Skeletal muscle cell (primary cell): ENCODE data around the gene MRGPRX3.
"Not testable (repeated sequence)": the region's sequence is repeated elsewhere in the genome, so short reads cannot be mapped to it uniquely, and the experiment has no call there.

Experiments used
- DNase-seq: peaks from one replicate; pipeline ENCODE4 v3.0.0-alpha.2; 2010; ENCODE audit warnings: low read depth
- H3K4me3 ChIP-seq: 2 replicates; pipeline ENCODE4 v1.5.1; 2011; ENCODE audit warnings: low read depth, mild to moderate bottlenecking, control low read depth, low read length, moderate library complexity

MRGPRX3 gene

GRCh38 chr11:18132341-18132740 is at the start of gene MRGPRX3:
Gene MRGPRX3 (plus strand): TSS chr11:18132571. CDS start chr11:18137203, 4,632 bp downstream.
- no peak within 1 kb of the TSS for H3K4me3 ChIP-seq
- no peak for DNase-seq

- H3K4me3 ChIP-seq: no peak overlapping the region
- DNase-seq: no peak
These were observed 44.0 kb upstream of the MRGPRX3 start for GRCh38 chr11:18088366-18088765.

GRCh38 chr11:18088966-18089365 is 43.4 kb upstream of the MRGPRX3 start:
- H3K4me3 ChIP-seq: no peak overlapping the region
- DNase-seq: no peak

- DNase-seq: no peak
These were observed 40.6 kb upstream of the MRGPRX3 start for GRCh38 chr11:18091731-18092130.

GRCh38 chr11:18093959-18094358 is 38.4 kb upstream of the MRGPRX3 start:
- no peak overlapping the region for H3K4me3 ChIP-seq
- no peak for DNase-seq

More at GRCh38 chr11:18091731-18092130, 40.6 kb upstream of the MRGPRX3 start:
- no peak overlapping the region for H3K4me3 ChIP-seq

- H3K4me3 ChIP-seq: no peak overlapping the region
- no peak for DNase-seq
These were observed 31.3 kb upstream of the MRGPRX3 start for GRCh38 chr11:18100926-18101656.

- no peak for DNase-seq
- peak overlapping the region; percentile 98 for H3K4me3 ChIP-seq
These were observed 27.1 kb upstream of the MRGPRX3 start for GRCh38 chr11:18105086-18105801.

- peak within 1 kb of the TSS; percentile 98 for H3K4me3 ChIP-seq
- peak; percentile 31 for DNase-seq
These were observed 26.4 kb upstream of the MRGPRX3 start, which contains the start of gene SAAL1 for GRCh38 chr11:18105802-18106574. Gene SAAL1 (minus strand): TSS chr11:18106082. CDS start chr11:18106041, 41 bp downstream.

GRCh38 chr11:18106688-18107087 is 25.7 kb upstream of the MRGPRX3 start:
- DNase-seq: no peak
- H3K4me3 ChIP-seq: no peak overlapping the region

GRCh38 chr11:18108254-18108653 is 24.1 kb upstream of the MRGPRX3 start:
- no peak for DNase-seq
- no peak overlapping the region for H3K4me3 ChIP-seq

- DNase-seq: no peak
- H3K4me3 ChIP-seq: no peak overlapping the region
These were observed 21.4 kb upstream of the MRGPRX3 start for GRCh38 chr11:18111005-18111404.

- H3K4me3 ChIP-seq: no peak overlapping the region
These were observed 16.8 kb upstream of the MRGPRX3 start for GRCh38 chr11:18115360-18116127.

GRCh38 chr11:18121331-18121828 is 11.0 kb upstream of the MRGPRX3 start:
- not testable (repeated sequence) for H3K4me3 ChIP-seq, DNase-seq

More at GRCh38 chr11:18115360-18116127, 16.8 kb upstream of the MRGPRX3 start:
- no peak for DNase-seq

- not testable (repeated sequence) for DNase-seq, H3K4me3 ChIP-seq
These were observed 1.3 kb upstream of the MRGPRX3 start for GRCh38 chr11:18131115-18131514.

- DNase-seq: no peak
- H3K4me3 ChIP-seq: no peak overlapping the region
These were observed 2.9 kb downstream of the MRGPRX3 start for GRCh38 chr11:18135308-18135707.

GRCh38 chr11:18137186-18137800 is 4.9 kb downstream of the MRGPRX3 start:
- H3K4me3 ChIP-seq: no peak overlapping the region
- DNase-seq: no peak

- DNase-seq: no peak
- no peak overlapping the region for H3K4me3 ChIP-seq
These were observed 7.8 kb downstream of the MRGPRX3 start for GRCh38 chr11:18140145-18140544.

GRCh38 chr11:18144243-18144642 is 11.9 kb downstream of the MRGPRX3 start:
- no peak for DNase-seq
- H3K4me3 ChIP-seq: no peak overlapping the region

GRCh38 chr11:18145025-18145424 is 12.7 kb downstream of the MRGPRX3 start:
- no peak overlapping the region for H3K4me3 ChIP-seq
- DNase-seq: no peak
